Aorta (tissue), 5 donors: ENCODE data around the gene ADAMTS17. TPM values are rescaled to one million over a fixed set of nuclear protein-coding genes. Genes with fewer than 3 reads are reported as not detected.

Source experiments
- ATAC-seq: fragments of 200-7000 bp; cut with Tn5 transposase; one replicate; pipeline ENCODE4 v1.9.1; 2022; ENCODE audit warnings: moderate library complexity; ENCODE audit not compliant: low FRiP score
- DNase-seq, 2 donors: peaks; one replicate each; pipeline ENCODE4 v3.0.0-alpha.2; 2020
- H3K27ac ChIP-seq, 2 donors: one replicate each; pipeline ENCODE4 v1.5.1; 2013; ENCODE audit warnings: low read length in 2 of 2, mild to moderate bottlenecking in 2 of 2, moderate library complexity in 2 of 2, control low read depth in 1 of 2, inconsistent platforms in 1 of 2, low read depth in 1 of 2
- H3K27me3 ChIP-seq, 2 donors: one replicate each; pipeline ENCODE4 v1.6.1; 2013; ENCODE audit warnings: control low read depth in 1 of 2, low read length in 1 of 2, mild to moderate bottlenecking in 1 of 2, moderate library complexity in 1 of 2; ENCODE audit not compliant: insufficient read depth in 2 of 2, control insufficient read depth in 1 of 2
- H3K36me3 ChIP-seq, 2 donors: one replicate each; pipeline ENCODE4 v1.6.1; 2013; ENCODE audit warnings: control low read depth in 1 of 2, low read length in 1 of 2, mild to moderate bottlenecking in 1 of 2; ENCODE audit not compliant: insufficient read depth in 2 of 2, control insufficient read depth in 1 of 2
- H3K4me1 ChIP-seq, 2 donors: one replicate each; pipeline ENCODE4 v1.6.1; 2013; ENCODE audit warnings: low read length in 2 of 2, control low read depth in 1 of 2, mild to moderate bottlenecking in 1 of 2, moderate library complexity in 1 of 2; ENCODE audit not compliant: insufficient read depth in 2 of 2, control insufficient read depth in 1 of 2
- H3K4me3 ChIP-seq, 2 donors: one replicate each; pipeline ENCODE4 v1.5.1; 2013; ENCODE audit warnings: low read length in 2 of 2, control low read depth in 1 of 2, mild to moderate bottlenecking in 1 of 2
- H3K9me3 ChIP-seq: one replicate; pipeline ENCODE4 v1.6.1; 2013; ENCODE audit warnings: mild to moderate bottlenecking, low read length; ENCODE audit not compliant: control insufficient read depth
- WGBS, 2 donors: extraction: QIAGEN DNeasy Blood & Tissue Kit; methylation state at CpG; one replicate each; pipeline ENCODE4 v1.1.7; 2013; 5-methylcytosine and 5-hydroxymethylcytosine counted together
- intact Hi-C, 2 donors: fragments of 100-400 bp; cut with DNase I; formaldehyde crosslinking; loops; one replicate each; pipeline versions ENCODE4 v1.14.2 to v1.15.0; 2022
- polyA plus RNA-seq, 2 donors: library from polyadenylated mRNA; stranded (reverse); fragments of 200-250 nt; gene quantifications; one replicate each; pipeline ENCODE4 v1.2.3, GENCODE V29; 2013
- total RNA-seq, 2 donors: library from RNA; stranded (reverse); fragmentation: NEBNext Ultra II Directional; extraction: Animal tissue kit (Norgen Biotek cat#: 25700); gene quantifications; one replicate each; pipeline ENCODE4 v1.2.1, GENCODE V29; 2021
- donor health status: healthy with polysubstance abuse.
- donor health status: Bipolar disorder and iron deficiency.
- donor health status: DM: no; HTN: no; CAD: no.
- donor health status: DM: no; HTN: no; CAD: no.
- donor health status: DM: yes; HTN: yes; CAD: no.

The ADAMTS17 gene
- total and polyA plus RNA-seq, 4 donors = 0.41 to 4.2 (median 1.8) TPM; not detected in 1

DNA sequence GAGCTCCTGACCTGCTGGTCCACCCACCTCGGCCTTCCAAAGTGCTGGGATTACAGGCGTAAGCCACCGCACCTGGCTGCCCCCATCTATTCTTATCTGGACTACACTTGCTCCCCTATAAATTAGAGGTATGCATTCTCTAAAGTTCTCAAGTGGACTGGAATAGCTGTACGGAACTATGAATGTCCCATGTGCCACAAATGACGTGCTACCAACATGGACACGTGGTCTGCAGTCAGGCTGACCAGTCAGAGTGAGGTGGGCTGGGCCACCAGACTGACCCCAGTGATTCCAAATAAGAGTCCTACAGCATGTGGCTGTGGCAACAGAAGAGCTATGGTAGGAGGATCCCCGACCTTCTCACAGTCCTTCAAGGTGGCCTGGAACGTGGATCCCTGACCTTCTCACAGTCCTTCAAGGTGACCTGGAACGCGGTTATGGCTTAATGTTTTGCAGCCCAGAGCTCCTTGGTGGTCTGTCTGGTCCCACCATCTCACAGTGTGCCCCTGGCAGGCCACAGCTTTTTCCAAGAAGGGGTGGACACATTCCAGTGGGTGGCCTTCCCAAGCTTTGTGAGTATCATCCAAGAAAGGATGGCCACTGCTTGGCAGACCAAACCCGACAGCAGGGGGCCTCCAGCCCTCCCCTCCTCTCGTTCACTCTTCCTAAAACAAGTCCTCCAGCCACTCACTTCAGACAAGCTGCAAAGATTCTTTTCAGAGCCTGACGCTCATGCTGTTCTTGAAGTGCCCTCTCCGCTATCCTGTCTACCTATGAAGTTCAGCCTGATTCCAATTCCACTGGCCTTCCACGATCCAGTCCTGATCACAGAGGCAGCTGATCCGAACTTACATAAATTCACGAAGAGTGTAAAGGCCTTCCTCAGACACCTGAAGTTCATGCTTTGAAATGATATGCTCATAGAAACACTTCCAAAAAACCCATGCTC is 4.4 kb downstream of the ADAMTS17 start:
- Histone ChIP-seq H3K9me3 (no peaks in the 10 kb centered on the region), H3K27ac (no peak overlapping the region), H3K4me3 (no peak overlapping the region), H3K4me1 (peaks cover 0 to 2% of the 10 kb centered on the region in 2 donors), H3K36me3 (no peaks in the 10 kb centered on the region), H3K27me3 (no peaks in the 10 kb centered on the region)
- WGBS, 2 donors = 88 to 91% methylated on average over 17 of the region's 17 CpGs
- ATAC-seq = no peak
- intact Hi-C loops = loop anchor here (2.0 to 10.0 kb wide), 3 partner anchors 203 to 409 kb away; no protein-coding TSS in a partner anchor
- DNase-seq = no peak

- Histone ChIP-seq H3K27me3 (no peaks in the 10 kb centered on the region), H3K36me3 (no peaks in the 10 kb centered on the region), H3K9me3 (no peaks in the 10 kb centered on the region), H3K4me3 (no peak overlapping the region), H3K27ac (no peak overlapping the region), H3K4me1 (peaks cover 0 to 2% of the 10 kb centered on the region in 2 donors)
- 40 to 49% methylated on average over 6 of the region's 6 CpGs for WGBS, 2 donors
- no peak for DNase-seq
- intact Hi-C loops = loop anchor here (5.0 to 10.0 kb wide), 2 partner anchors 201 to 404 kb away; no protein-coding TSS in a partner anchor
- no peak for ATAC-seq
Measured at GRCh38 chr15:100336061-100336460, 5.7 kb downstream of the ADAMTS17 start.

GRCh38 chr15:100335335-100335999 is 6.3 kb downstream of the ADAMTS17 start:
- DNase-seq = no peak

GRCh38 chr15:100334905-100335304 is 6.9 kb downstream of the ADAMTS17 start:
- H3K36me3 ChIP-seq = no peaks in the 10 kb centered on the region
- no peak for ATAC-seq
- H3K27ac ChIP-seq = no peak overlapping the region
- peaks cover 0 to 2% of the 10 kb centered on the region in 2 donors for H3K4me1 ChIP-seq
- DNase-seq = no peak
- no peaks in the 10 kb centered on the region for H3K9me3 ChIP-seq
- no peaks in the 10 kb centered on the region for H3K27me3 ChIP-seq
- WGBS, 2 donors = 59 to 69% methylated on average over 11 of the region's 11 CpGs
- no peak overlapping the region for H3K4me3 ChIP-seq
- intact Hi-C loops = loop anchor here (5.0 to 10.0 kb wide), 2 partner anchors 200 to 403 kb away; no protein-coding TSS in a partner anchor

More at GRCh38 chr15:100335335-100335999, 6.3 kb downstream of the ADAMTS17 start:
- H3K27me3 ChIP-seq = no peaks in the 10 kb centered on the region
- H3K36me3 ChIP-seq = no peaks in the 10 kb centered on the region
- H3K27ac ChIP-seq = no peak overlapping the region
- WGBS, 2 donors = 80 to 87% methylated on average over 9 of the region's 9 CpGs
- H3K9me3 ChIP-seq = no peaks in the 10 kb centered on the region
- intact Hi-C loops = loop anchor here (5.0 to 10.0 kb wide), 2 partner anchors 201 to 403 kb away; no protein-coding TSS in a partner anchor
- ATAC-seq = no peak
- H3K4me3 ChIP-seq = no peak overlapping the region
- peaks cover 0 to 2% of the 10 kb centered on the region in 2 donors for H3K4me1 ChIP-seq

DNA sequence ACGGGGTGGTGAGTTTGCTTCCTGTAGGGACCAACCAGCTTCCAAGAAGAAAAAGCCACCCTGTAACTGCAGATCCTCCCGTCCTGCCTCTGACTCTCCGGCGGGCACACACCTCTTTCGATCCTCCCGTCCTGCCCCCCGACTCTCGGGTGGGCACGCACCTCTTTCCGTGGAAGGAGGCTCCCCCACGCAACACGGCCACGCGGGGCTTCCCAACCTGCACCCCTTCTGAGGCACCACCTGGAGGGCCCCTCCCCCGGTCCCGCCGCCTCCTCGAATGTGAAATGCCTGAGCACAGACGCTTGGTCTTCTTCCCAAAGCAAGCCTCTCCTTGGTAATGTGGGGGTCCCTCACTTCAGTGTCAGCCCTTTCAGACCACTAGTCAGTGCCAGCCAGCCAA is 7.3 kb downstream of the ADAMTS17 start:
- Histone ChIP-seq H3K27me3 (no peaks in the 10 kb centered on the region), H3K27ac (no peak overlapping the region), H3K4me3 (no peak overlapping the region), H3K4me1 (peaks cover 0 to 2% of the 10 kb centered on the region in 2 donors), H3K36me3 (no peaks in the 10 kb centered on the region), H3K9me3 (no peaks in the 10 kb centered on the region)
- intact Hi-C loops = loop anchor here in 1 of 2 donors (10.0 kb wide), 1 partner anchor 200 kb away; no protein-coding TSS in a partner anchor
- ATAC-seq (no peak), DNase-seq (no peak)
- WGBS, 2 donors = 93 to 95% methylated on average over 19 of the region's 19 CpGs

GRCh38 chr15:100334015-100334414 is 7.8 kb downstream of the ADAMTS17 start:
- no peaks in the 10 kb centered on the region for H3K27me3 ChIP-seq
- no peak for DNase-seq
- no peak overlapping the region for H3K4me3 ChIP-seq
- no peak for ATAC-seq
- intact Hi-C loops = loop anchor here in 1 of 2 donors (10.0 kb wide), 1 partner anchor 199 kb away; no protein-coding TSS in a partner anchor
- H3K36me3 ChIP-seq = no peaks in the 10 kb centered on the region
- H3K4me1 ChIP-seq = peaks cover 0 to 2% of the 10 kb centered on the region in 2 donors
- no peak overlapping the region for H3K27ac ChIP-seq
- 62 to 70% methylated on average over 8 of the region's 8 CpGs for whole genome bisulfite sequencing, 2 donors
- H3K9me3 ChIP-seq = no peaks in the 10 kb centered on the region

GRCh38 chr15:100333236-100333635 is 8.5 kb downstream of the ADAMTS17 start:
- no peak overlapping the region for H3K4me3 ChIP-seq
- intact Hi-C loops = loop anchor here in 1 of 2 donors (10.0 kb wide), 1 partner anchor 198 kb away; no protein-coding TSS in a partner anchor
- H3K9me3 ChIP-seq = no peaks in the 10 kb centered on the region
- H3K27me3 ChIP-seq = no peaks in the 10 kb centered on the region
- 85 to 93% methylated on average over 7 of the region's 7 CpGs for WGBS, 2 donors
- H3K4me1 ChIP-seq = no peaks in the 10 kb centered on the region
- DNase-seq (no peak), ATAC-seq (no peak)
- no peaks in the 10 kb centered on the region for H3K36me3 ChIP-seq
- H3K27ac ChIP-seq = no peak overlapping the region

DNA sequence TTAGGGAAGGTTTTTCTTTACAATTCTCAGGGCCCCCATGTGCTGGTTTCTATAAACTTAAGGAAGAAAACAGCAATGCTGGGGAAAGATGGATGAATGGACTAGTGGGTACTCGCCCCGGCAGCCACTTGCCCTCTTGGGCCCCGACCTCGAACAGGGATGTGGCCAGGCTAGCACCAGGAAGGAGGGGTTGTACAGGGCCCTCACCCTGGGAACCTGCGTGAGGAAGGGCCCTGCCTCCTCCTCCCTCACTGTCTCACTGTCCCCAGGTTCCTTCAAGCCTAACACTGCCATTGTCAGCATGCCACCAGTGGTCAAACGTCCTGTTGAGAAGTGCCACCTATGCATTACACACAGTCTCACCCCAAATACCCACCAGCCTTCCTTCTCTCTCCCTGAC is 9.1 kb downstream of the ADAMTS17 start:
- ATAC-seq = no peak
- 84 to 92% methylated on average over 5 to 6 of the region's 6 CpGs for WGBS, 2 donors

More for the DNA sequence above, 9.1 kb downstream of the ADAMTS17 start:
- intact Hi-C loops = loop anchor here in 1 of 2 donors (10.0 kb wide), 1 partner anchor 198 kb away; no protein-coding TSS in a partner anchor
- Histone ChIP-seq H3K9me3 (no peaks in the 10 kb centered on the region), H3K4me3 (no peak overlapping the region), H3K36me3 (no peaks in the 10 kb centered on the region), H3K27ac (no peak overlapping the region), H3K27me3 (no peaks in the 10 kb centered on the region), H3K4me1 (no peaks in the 10 kb centered on the region)
- no peak for DNase-seq
